SKM-1 treated with dmso at 0.1 percent for 144 hours (cell line): ENCODE results near the gene SFI1.
A peak's percentile ranks its signal among the peaks of the same experiment; 100 is the strongest.
"Not testable (repeated sequence)": the region's sequence is repeated elsewhere in the genome, so short reads cannot be mapped to it uniquely, and the experiment has no call there.

Source experiments
- DNase-seq: peaks from one replicate; lab custom pipeline; 2025; ENCODE audit not compliant: unreplicated experiment; lab: John Stamatoyannopoulos, UW

Gene SFI1, protein sequence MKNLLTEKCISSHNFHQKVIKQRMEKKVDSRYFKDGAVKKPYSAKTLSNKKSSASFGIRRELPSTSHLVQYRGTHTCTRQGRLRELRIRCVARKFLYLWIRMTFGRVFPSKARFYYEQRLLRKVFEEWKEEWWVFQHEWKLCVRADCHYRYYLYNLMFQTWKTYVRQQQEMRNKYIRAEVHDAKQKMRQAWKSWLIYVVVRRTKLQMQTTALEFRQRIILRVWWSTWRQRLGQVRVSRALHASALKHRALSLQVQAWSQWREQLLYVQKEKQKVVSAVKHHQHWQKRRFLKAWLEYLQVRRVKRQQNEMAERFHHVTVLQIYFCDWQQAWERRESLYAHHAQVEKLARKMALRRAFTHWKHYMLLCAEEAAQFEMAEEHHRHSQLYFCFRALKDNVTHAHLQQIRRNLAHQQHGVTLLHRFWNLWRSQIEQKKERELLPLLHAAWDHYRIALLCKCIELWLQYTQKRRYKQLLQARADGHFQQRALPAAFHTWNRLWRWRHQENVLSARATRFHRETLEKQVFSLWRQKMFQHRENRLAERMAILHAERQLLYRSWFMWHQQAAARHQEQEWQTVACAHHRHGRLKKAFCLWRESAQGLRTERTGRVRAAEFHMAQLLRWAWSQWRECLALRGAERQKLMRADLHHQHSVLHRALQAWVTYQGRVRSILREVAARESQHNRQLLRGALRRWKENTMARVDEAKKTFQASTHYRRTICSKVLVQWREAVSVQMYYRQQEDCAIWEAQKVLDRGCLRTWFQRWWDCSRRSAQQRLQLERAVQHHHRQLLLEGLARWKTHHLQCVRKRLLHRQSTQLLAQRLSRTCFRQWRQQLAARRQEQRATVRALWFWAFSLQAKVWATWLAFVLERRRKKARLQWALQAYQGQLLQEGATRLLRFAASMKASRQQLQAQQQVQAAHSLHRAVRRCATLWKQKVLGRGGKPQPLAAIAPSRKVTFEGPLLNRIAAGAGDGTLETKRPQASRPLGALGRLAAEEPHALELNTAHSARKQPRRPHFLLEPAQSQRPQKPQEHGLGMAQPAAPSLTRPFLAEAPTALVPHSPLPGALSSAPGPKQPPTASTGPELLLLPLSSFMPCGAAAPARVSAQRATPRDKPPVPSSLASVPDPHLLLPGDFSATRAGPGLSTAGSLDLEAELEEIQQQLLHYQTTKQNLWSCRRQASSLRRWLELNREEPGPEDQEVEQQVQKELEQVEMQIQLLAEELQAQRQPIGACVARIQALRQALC

DNA sequence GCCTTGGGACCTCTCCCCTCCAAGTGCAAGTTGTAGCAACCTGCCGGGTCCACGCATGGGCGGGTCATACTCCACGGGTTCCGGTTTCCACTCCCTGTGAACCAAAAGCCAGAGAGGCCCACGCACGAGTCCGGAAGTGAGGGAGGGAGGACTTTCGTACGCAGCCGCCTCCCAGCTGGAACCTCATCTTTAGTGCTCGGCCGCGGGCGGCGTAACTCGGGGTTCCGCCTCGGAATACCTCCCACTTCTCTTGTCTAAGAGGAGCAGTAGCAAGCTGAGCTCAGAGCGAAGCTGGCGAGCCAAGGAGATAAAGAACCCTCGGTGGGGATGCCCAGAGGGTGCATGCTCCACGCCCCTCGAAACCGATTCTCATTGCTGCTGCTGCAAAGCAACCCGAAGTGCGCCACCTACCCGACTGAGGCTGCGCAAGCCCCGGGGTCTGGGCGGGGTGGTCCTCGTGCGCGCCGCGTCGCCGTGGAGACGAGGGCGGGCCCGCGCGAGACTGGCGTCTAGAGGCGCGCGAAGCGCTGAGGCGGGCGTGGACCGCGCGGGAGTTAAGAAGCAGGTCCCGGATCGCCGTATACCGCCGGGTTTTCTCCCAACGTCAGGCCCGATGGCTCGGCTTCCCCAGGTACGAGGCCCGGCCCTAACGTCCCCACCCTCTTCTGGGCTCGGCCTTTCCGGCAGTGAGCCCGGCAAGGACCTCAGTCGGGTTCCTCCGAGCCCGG is at the start of gene SFI1:
Gene SFI1 (plus strand): TSS at position 530 of the 728 bp plus-strand sequence. CDS start 11,749 bp downstream, outside the sequence.
- DNase-seq = peak; percentile 88

DNA sequence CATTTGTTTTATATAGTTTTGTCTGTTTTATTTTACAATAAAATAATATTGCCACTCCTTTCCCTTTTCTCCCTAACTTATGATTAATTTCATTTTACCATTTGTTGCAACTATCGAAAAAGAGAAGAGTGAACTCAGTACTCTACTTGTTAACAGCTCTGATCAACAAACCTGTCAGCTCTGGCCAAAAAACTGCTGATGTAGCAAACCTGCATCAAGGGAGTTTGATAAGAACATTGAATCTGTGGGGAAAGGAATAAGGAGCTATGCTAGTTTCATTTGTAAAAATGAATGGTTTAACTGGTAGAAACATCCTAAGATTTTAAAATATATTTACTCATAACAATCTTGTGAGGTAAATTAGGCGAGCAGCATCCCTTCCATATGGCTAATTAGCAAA is 49.6 kb upstream of the SFI1 start:
- DNase-seq = no peak

DNA sequence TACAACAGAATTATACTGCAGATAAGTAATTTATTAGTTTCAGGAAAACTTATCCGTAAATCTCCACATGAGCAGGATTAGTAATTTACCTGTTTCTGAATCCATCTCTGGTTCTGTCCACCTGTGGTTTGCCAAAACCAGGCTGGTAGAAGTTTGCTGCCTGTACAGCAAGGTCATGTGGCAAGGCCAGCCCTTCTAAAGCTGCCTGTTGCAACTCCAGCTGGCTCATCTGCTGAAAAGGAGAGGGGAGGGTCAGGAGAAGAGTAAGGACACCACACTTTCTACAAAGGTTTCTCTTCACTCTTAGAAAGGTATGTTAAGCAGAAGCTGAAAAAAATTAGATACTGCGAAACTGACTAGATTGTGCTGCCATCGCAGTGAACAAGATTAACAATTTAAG is 49.0 kb upstream of the SFI1 start:
- DNase-seq = no peak

DNA sequence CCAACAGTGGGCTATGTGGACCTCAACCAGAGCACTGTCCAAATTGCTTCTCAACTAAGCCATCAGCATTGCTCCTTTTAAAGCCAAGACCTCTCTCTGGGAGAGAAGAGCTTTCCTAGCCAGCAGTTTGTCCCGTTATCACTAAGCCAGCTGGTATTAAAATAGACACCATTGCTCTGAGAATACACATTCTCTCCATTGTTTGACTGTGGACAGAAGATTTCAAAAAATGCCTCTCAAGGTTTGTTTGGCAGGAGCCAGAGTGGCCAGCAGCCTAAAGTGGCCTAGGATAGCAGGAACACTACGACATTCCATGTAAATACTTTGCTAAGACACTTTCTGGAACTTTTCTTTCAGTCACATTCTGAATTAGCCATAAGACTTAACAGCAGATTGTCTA is 48.0 kb upstream of the SFI1 start:
- DNase-seq = no peak

DNA sequence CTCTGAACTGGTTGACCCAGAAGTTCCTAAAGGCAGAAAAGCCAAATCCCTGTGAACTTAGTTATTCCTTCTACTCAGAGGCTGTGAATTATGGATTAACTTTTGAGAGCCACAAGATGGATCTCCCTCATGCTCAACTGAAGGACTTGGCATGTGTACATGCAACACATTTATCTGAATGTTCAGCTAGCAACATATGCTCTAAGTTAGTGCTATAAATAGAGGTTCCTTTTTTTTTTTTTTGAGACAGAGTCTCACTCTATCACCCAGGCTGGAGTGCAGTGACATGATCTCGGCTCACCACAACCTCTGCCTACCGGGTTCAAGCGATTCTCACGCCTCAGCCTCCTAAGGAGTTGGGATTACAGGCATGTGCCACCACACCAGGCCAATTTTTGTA is 46.8 kb upstream of the SFI1 start:
- no peak for DNase-seq

DNA sequence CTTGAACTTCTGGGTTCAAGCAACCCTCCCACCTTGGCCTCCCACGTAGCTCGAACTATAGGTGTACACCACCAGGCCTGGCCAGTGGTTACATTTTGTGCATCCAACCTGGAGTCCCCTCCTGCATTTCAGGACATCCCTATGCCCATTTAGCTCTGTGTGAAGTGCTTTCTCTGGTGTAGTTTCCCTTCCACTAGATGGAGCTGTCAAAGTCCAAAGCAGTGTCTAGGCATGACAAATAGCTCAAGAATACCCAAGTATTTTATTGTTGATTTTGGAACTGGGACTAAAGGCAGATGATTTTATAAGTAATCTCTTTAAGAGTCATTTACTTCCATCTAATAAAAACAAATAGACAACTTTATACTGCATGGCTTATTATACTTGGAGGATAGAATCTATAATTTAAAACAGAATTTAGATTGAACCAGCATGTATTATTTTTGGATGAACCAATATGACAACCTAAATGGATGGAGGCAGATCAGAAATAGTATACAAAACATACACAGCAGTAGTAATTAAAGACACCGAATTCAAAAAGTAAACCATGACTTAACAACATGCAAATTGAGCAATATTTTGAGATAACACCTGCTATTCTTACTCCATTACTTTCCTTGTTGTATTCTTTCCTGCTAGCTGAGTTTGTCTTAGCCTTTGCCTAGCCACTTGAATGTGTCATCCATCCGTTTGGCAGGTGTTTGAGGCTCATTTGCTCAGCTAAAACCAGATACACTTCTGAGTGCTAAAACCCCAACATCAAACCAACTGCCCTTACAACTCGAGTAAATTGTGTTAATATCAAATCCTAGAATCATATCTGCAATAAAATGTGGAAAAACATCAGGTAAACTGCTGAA is 44.4 kb upstream of the SFI1 start:
- DNase-seq = peak; percentile 21

DNA sequence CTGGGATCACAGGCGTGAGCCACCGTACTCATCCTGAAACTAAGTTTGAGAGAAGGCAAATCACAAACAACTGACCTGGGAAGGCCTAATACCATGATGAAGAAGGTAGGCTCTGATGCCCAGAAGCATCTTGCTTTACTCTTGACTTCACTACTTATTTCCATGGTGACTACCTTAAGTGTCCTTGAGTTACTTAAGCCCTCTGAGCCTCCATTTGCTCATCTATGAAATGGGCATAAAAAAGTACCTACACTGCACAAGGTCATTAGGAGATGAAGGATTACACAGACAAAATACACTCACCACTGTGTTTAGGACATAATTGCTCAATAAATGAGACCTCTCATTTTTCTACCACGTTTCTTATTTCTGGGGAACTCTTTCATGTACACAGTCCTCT is 34.6 kb upstream of the SFI1 start:
- DNase-seq = no peak

DNA sequence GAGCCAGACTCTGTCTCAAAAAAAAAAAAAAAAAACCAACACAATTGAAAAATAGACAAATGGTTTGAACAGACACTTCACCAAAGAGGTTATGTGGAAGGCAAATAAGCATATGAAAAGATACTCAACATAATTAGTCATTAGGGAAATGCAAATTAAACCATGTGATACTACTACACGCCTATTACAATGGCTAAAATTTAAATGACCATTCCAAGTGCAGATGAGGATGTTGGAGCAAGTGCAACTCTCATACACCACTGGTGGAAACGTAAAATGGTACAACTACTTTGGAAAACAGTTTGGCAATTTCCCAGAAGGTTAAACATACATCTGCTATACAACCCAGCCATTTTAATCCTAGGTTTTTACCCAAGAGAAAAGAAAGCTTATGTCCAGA is 31.0 kb upstream of the SFI1 start:
- DNase-seq = no peak

DNA sequence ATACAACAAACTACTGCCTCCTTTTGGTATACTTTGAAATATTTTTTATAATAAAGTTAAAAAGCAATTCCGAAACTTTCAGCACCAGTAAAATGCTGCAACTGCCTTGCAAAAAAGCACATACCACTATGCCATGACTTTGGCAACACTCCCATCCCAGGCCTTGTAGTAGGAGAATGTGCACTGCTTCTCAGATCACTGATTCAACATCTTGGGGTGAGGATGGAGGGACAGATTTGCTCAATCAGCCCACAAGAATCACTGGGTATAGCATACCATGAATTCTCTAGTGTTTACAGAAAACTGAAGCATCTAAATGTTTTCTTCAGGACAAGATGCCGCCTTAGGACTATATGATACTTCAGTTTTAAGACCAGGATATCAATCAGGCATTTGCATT is 21.6 kb upstream of the SFI1 start:
- no peak for DNase-seq

DNA sequence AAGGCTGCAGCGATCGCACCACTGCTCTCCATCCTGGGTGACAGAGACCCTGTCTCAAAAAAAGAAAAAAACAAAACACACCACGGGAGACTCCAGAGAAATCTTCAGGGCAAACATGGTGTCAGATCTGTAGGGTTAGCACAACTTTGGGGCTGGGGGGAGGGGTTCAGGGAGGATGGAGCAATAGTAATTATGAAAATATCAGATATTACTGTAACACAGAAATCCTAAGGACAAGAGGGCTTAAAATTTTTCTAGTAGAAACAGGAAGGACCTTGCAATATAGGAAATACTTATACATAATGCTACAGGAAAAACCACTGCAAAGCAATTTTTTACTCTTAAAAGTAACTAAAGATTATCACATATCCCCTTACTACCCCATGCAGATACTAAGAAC is 20.5 kb upstream of the SFI1 start:
- no peak for DNase-seq

DNA sequence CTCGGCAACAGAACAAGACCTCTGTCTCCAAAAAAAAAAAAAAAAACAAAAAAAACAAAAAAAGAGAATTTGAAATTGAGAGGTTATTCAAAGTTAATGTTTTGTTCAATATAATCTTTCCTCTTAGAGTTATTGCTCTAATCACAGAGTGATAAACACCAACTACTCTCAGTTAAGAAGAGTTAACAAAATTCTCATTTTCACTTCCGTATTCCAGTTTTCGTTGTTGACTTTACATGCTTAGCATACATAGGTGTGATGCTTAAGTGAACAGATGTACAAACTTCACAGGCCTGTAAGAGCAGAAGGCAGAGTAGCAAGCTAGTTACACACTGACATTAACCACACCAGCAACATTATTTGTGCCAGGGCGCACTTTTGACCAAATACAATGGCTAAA is 19.0 kb upstream of the SFI1 start:
- no peak for DNase-seq

DNA sequence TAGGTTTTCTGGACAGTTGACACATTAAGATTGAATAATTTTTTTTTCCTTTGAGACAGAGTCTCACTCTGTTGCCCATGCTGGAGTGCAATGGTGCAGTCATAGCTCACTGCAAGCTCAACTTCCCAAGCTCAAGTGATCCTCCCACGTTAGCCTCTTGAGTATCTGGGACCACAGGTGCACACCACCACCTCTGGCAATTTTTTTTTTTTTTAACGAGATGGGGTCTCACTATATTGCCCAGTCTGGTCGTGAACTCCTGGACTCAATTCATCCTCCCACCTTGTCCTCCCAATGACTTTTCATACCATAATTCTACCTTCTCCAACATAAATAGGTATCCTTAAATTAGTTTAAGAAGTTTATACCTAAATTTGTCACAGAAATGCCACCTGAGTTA is 15.2 kb upstream of the SFI1 start:
- DNase-seq = no peak

DNA sequence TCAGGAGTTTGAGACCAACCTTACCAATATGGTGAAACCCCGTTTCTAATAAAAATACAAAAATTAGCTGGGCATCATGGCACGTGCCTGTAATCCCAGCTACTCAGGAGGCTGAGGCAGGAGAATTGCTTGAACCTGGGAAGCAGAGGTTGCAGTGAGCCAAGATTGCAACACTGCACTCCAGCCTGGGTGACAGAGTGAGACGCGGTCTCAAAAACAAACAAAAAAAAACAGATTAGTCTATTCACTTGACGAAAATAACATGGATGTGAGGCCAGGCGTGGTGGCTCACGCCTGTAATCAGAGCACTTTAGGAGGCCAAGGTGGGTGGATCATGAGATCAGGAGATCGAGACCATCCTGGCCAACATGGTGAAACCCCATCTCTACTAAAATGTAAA is 13.9 kb upstream of the SFI1 start:
- not testable (repeated sequence) for DNase-seq

DNA sequence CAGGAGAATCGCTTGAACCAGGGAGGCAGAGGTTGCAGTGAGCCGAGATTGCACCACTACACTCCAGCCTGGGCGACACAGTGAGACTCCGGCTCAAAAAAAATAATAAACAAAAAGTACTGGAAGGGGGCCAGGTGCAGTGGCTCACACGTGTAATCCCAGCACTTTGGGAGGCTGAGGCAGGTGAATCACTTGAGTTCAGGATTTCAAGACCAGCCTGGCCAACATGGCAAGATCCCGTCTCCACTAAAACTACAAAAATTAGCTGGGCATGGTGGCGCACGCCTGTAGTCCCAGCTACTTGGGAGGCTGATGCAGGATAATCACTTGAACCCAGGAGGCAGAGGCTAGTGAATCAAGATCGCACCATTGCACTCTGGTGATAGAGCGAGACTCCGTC is 10.0 kb upstream of the SFI1 start:
- DNase-seq = not testable (repeated sequence)

DNA sequence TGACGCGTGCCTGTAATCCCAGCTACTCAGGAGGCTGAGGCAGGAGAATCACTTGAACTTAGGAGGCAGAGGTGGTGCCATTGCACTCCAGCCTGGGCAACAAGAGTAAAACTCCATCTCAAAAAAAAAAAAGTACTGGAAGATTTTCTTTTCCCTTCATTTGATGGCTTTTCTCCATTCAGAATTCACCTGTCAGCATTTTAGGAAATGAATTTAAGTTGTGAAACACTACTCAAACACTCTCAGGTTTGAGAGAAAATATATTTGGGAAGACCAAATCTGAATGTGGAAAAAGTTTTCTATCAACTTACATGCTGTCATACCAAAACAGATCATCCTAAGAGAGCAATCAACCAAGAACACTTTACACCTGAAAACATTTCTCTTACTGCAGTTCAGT is 9.4 kb upstream of the SFI1 start:
- DNase-seq = no peak

DNA sequence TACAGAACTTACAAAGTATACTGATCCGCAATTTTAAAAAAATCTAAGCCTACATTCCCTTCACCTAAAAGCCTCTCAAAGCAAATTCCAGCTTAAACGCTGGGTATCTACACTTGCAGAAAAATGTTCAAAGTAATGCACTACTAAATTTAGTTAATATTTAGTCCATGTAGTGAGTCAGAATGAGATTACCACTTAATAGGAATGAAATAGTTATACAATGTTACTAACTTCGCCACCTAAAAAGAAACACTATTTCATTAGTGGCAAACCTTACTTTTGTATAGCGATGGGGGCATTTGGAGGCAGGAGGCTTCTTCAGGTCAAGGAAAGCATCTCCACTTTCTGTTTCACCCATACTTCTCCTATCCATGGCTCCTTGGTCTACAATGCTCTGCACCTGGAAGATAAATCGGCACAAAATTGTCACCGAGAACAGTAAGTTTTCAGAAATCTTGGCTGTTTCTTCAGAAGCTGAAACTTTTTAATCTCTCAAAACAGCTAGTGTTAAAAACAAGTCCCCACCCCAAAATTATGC is 7.9 kb upstream of the SFI1 start:
- DNase-seq = no peak

DNA sequence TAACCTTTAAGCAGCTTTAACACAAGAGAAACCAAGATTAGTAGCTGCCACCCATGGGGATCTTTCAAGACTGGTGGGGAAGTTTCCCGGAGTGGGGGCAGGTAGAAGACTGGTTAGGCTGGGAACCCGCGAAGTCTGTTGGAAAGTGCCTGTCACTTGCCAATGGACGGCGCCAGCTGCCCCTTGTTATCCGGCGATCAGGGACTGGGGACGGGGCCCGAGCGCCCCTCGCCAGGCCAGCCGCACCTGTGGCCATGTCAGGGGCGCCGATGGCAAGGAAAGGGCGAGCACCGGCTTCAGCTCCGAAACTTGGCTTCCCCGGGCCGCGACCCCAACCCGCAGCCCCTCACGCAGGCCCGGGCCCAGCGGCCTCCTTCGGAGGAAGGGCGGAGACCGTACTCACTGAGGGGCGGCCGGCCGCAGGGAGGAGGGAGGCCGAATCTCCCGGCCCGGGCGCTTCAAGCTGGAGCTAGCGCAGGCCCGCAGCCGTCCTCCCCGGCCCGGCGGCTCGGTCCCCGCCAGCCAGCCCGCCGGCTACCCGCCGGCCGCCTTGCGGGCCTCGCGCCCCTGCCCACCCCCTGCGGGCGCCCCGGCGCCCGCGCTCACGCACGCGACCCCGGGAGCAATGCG is 7.2 kb upstream of the SFI1 start:
- DNase-seq = peak; percentile 0

DNA sequence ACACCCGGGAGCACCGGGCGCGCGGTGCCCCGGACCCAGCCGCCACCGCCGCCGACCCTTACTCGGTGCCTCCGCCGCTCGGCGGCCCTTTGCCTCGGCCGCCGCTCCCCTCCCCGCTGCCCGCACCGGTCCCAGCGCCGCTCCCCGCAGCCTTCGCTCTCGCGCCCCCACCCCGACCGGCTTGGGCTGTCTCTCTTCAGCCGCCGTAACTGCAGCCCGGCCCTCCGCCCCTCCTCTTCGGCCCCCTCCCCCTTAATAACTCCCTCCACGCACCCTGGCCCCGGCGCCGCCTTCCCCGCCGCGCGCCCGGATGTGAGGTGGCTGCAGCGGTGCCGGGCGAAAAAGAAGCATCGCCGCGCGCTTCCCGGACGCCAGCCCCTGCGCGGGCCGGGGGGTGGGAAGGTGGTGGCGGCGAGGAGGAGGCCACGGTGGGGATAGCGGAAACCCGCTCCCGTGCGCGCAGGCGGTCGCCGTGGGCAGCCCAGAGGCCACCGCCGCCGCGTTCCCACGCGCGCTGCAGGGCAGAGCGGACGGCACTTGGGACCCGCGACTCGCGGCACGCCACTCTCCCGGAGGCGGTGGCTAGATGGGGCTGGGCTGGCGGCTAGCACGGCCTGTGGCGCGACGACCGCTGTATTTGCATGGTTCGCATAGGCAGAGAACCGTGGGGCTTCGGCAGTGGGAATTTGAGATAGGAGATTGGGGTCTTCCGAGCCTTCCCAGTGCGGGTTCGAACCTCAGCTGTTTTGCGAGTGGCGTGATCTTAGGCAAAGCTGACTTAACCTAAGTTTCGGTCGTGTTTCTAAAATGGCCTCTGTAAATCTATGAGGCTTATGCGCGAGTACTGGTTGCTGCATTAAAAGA is 6.5 kb upstream of the SFI1 start, which contains the start of gene EIF4ENIF1:
Gene EIF4ENIF1 (minus strand): TSS at position 211 of the 864 bp plus-strand sequence. CDS start 1,124 bp downstream, outside the sequence.
- DNase-seq = peak; percentile 79
